Natural killer cell treated with Interleukin-12 subunit alpha and Interleukin-12 subunit beta and Interleukin-15 and Interleukin-18, amount 100 ng/mL, for 72 hours (primary cell): ENCODE measurements around the gene ARID5B. TPM values are rescaled to one million over a fixed set of nuclear protein-coding genes. Genes with fewer than 3 reads are reported as not detected.

Experiments
- ATAC-seq, 2 donors: fragments of 150-1000 bp; cut with Tn5 transposase in 1 of 2; sonication (Bioruptor Pico), chemical (Tn5 transposase) in 1 of 2; 2 replicates each; pipeline ENCODE4 v1.10.0; 2021
- DNase-seq: peaks from one replicate; pipeline ENCODE4 v3.0.0; 2022; ENCODE audit warnings: low spot score
- H3K27ac Mint-ChIP-seq, 2 donors: 1 replicate in 1 of 2; 2 replicates in 1 of 2; pipeline ENCODE4 v1.8.0; 2022; ENCODE audit warnings: mixed read lengths in 2 of 2, mild to moderate bottlenecking in 1 of 2, moderate library complexity in 1 of 2
- H3K27me3 Mint-ChIP-seq, 2 donors: 1 replicate in 1 of 2; 2 replicates in 1 of 2; pipeline ENCODE4 v1.8.0; 2022; ENCODE audit warnings: mixed read lengths in 2 of 2
- H3K36me3 Mint-ChIP-seq: one replicate; pipeline ENCODE4 v1.8.0; 2022; ENCODE audit warnings: mixed read lengths
- H3K4me1 Mint-ChIP-seq, 2 donors: 1 replicate in 1 of 2; 2 replicates in 1 of 2; pipeline ENCODE4 v1.8.0; 2022; ENCODE audit warnings: low read depth in 2 of 2, mixed read lengths in 2 of 2, mild to moderate bottlenecking in 1 of 2
- H3K4me3 Mint-ChIP-seq: one replicate; pipeline ENCODE4 v1.8.0; 2022; ENCODE audit warnings: mixed read lengths
- H3K9me3 Mint-ChIP-seq: 2 replicates; pipeline ENCODE4 v1.8.0; 2022; ENCODE audit warnings: mixed read lengths
- total RNA-seq, 2 donors: library from RNA; stranded (reverse); gene quantifications; one replicate each; pipeline ENCODE4 v1.2.3, GENCODE V29; 2022

ARID5B gene
- total RNA-seq, 2 donors from 2014 or later, result 46.1 to 51.7 TPM

- Mint-ChIP-seq H3K4me3 (no peak overlapping the region), H3K27ac (peak overlapping the region in 1 of 2 donors; percentile 1)
- ATAC-seq, result no peak
These were observed 191.0 kb downstream of the ARID5B start for GRCh38 chr10:62092301-62093030.

GRCh38 chr10:62093863-62094291 is 192.4 kb downstream of the ARID5B start:
- peaks cover 17 to 39% of the 10 kb centered on the region in 2 donors for H3K4me1 Mint-ChIP-seq
- no peak for ATAC-seq

More at GRCh38 chr10:62092301-62093030, 191.0 kb downstream of the ARID5B start:
- no peak for DNase-seq
- H3K9me3 Mint-ChIP-seq, result no peaks in the 10 kb centered on the region
- H3K27me3 Mint-ChIP-seq, result no peaks in the 10 kb centered on the region
- peaks cover 20 to 36% of the 10 kb centered on the region in 2 donors for H3K4me1 Mint-ChIP-seq
- H3K36me3 Mint-ChIP-seq, result peaks cover 43% of the 10 kb centered on the region

GRCh38 chr10:62095181-62096122 is 194.0 kb downstream of the ARID5B start:
- DNase-seq, result no peak
- no peak for ATAC-seq
- Mint-ChIP-seq H3K9me3 (no peaks in the 10 kb centered on the region), H3K27ac (peak overlapping the region; percentile 36 to 65), H3K4me1 (peaks cover 15 to 36% of the 10 kb centered on the region in 2 donors), H3K4me3 (no peak overlapping the region), H3K36me3 (peaks cover 34% of the 10 kb centered on the region), H3K27me3 (no peaks in the 10 kb centered on the region)

More at GRCh38 chr10:62093863-62094291, 192.4 kb downstream of the ARID5B start:
- H3K27me3 Mint-ChIP-seq, result no peaks in the 10 kb centered on the region
- no peak for DNase-seq
- H3K4me3 Mint-ChIP-seq, result no peak overlapping the region
- H3K9me3 Mint-ChIP-seq, result no peaks in the 10 kb centered on the region
- peaks cover 37% of the 10 kb centered on the region for H3K36me3 Mint-ChIP-seq
- peak overlapping the region in 1 of 2 donors; percentile 32 for H3K27ac Mint-ChIP-seq

- peak overlapping the region in 1 of 2 donors; percentile 14 for H3K27ac Mint-ChIP-seq
- H3K36me3 Mint-ChIP-seq, result peaks cover 25% of the 10 kb centered on the region
- DNase-seq, result no peak
- peaks cover 15 to 30% of the 10 kb centered on the region in 2 donors for H3K4me1 Mint-ChIP-seq
- H3K4me3 Mint-ChIP-seq, result no peak overlapping the region
- H3K27me3 Mint-ChIP-seq, result no peaks in the 10 kb centered on the region
- ATAC-seq, result no peak
- H3K9me3 Mint-ChIP-seq, result no peaks in the 10 kb centered on the region
These were observed 194.9 kb downstream of the ARID5B start for GRCh38 chr10:62096256-62096933.

- Mint-ChIP-seq H3K9me3 (no peaks in the 10 kb centered on the region), H3K4me1 (peaks cover 8 to 29% of the 10 kb centered on the region in 2 donors), H3K27ac (peak overlapping the region in 1 of 2 donors; percentile 30), H3K36me3 (peaks cover 6% of the 10 kb centered on the region), H3K4me3 (no peak overlapping the region), H3K27me3 (no peaks in the 10 kb centered on the region)
- no peak for DNase-seq
- no peak for ATAC-seq
These were observed 197.0 kb downstream of the ARID5B start for GRCh38 chr10:62098278-62099121.

GRCh38 chr10:62099299-62099698 is 197.8 kb downstream of the ARID5B start:
- DNase-seq (no peak), ATAC-seq (no peak)
- H3K4me3 Mint-ChIP-seq, result no peak overlapping the region
- H3K27me3 Mint-ChIP-seq, result no peaks in the 10 kb centered on the region
- H3K4me1 Mint-ChIP-seq, result peaks cover 5 to 28% of the 10 kb centered on the region in 2 donors
- H3K27ac Mint-ChIP-seq, result no peak overlapping the region
- no peaks in the 10 kb centered on the region for H3K36me3 Mint-ChIP-seq
- no peaks in the 10 kb centered on the region for H3K9me3 Mint-ChIP-seq

- DNase-seq (no peak), ATAC-seq (no peak)
- Mint-ChIP-seq H3K27me3 (no peaks in the 10 kb centered on the region), H3K27ac (peak overlapping the region in 1 of 2 donors; percentile 17), H3K4me3 (no peak overlapping the region), H3K4me1 (peaks cover 5 to 26% of the 10 kb centered on the region in 2 donors), H3K9me3 (no peaks in the 10 kb centered on the region), H3K36me3 (no peaks in the 10 kb centered on the region)
These were observed 202.4 kb downstream of the ARID5B start for GRCh38 chr10:62103857-62104256.

GRCh38 chr10:62106929-62107519 is 205.5 kb downstream of the ARID5B start:
- Mint-ChIP-seq H3K9me3 (no peaks in the 10 kb centered on the region), H3K36me3 (no peaks in the 10 kb centered on the region), H3K4me3 (no peak overlapping the region), H3K27me3 (no peaks in the 10 kb centered on the region), H3K27ac (peak overlapping the region in 1 of 2 donors; percentile 39), H3K4me1 (peaks cover 23 to 38% of the 10 kb centered on the region in 2 donors)
- DNase-seq (no peak), ATAC-seq (peak in 1 of 2 donors; percentile 49)

GRCh38 chr10:62108759-62109586 is 207.5 kb downstream of the ARID5B start:
- H3K36me3 Mint-ChIP-seq, result no peaks in the 10 kb centered on the region
- DNase-seq, result no peak
- peak in 1 of 2 donors; percentile 32 for ATAC-seq
- H3K4me1 Mint-ChIP-seq, result peaks cover 23 to 30% of the 10 kb centered on the region in 2 donors
- H3K27ac Mint-ChIP-seq, result peak overlapping the region; percentile 34 to 38
- H3K4me3 Mint-ChIP-seq, result no peak overlapping the region
- H3K27me3 Mint-ChIP-seq, result no peaks in the 10 kb centered on the region
- no peaks in the 10 kb centered on the region for H3K9me3 Mint-ChIP-seq

GRCh38 chr10:62109587-62110293 is 208.2 kb downstream of the ARID5B start:
- no peaks in the 10 kb centered on the region for H3K36me3 Mint-ChIP-seq
- peaks cover 23 to 26% of the 10 kb centered on the region in 2 donors for H3K4me1 Mint-ChIP-seq
- no peaks in the 10 kb centered on the region for H3K27me3 Mint-ChIP-seq
- no peak overlapping the region for H3K4me3 Mint-ChIP-seq
- H3K27ac Mint-ChIP-seq, result peak overlapping the region; percentile 34 to 38
- H3K9me3 Mint-ChIP-seq, result no peaks in the 10 kb centered on the region
- no peak for DNase-seq
- no peak for ATAC-seq

- DNase-seq (no peak), ATAC-seq (no peak)
- no peak overlapping the region for H3K27ac Mint-ChIP-seq
- H3K27me3 Mint-ChIP-seq, result no peaks in the 10 kb centered on the region
- H3K4me3 Mint-ChIP-seq, result no peak overlapping the region
- no peaks in the 10 kb centered on the region for H3K9me3 Mint-ChIP-seq
- no peaks in the 10 kb centered on the region for H3K36me3 Mint-ChIP-seq
- peaks cover 19 to 23% of the 10 kb centered on the region in 2 donors for H3K4me1 Mint-ChIP-seq
These were observed 210.8 kb downstream of the ARID5B start for GRCh38 chr10:62112300-62112699.
